K562 (cell line): ENCODE data around the gene HMGXB3. TPM values are rescaled to one million over a fixed set of nuclear protein-coding genes. Genes with fewer than 3 reads are reported as not detected.

ENCODE experiments used
- ATAC-seq: fragments of 200-7000 bp; cut with Tn5 transposase; 3 replicates; pipeline ENCODE4 v1.9.1; 2020; ENCODE audit warnings: moderate library complexity
- BruUV-seq: library from RNA; stranded (reverse); fragments of 400-500 nt; replicated peaks from 2 replicates; lab custom pipeline; 2021; lab: Mats Ljungman, UMichigan
- CTCF ChIA-PET: fragments of 300-600 bp; formaldehyde crosslinking; extraction: SDS; loops from one replicate; lab custom pipeline; 2021; ENCODE audit warnings: low intra/inter-chr PET ratio; lab: Yijun Ruan, JAX
- POLR2A ChIA-PET: fragments of 300-600, 350-650 bp; sonication (Branson Sonifier 250); formaldehyde crosslinking; extraction: SDS; loops from one replicate; lab custom pipeline; 2021; ENCODE audit warnings: antibody characterized with exemption, inconsistent platforms; lab: Yijun Ruan, JAX
- DNase-seq, 4 experiments: peaks; one replicate each; pipeline versions ENCODE4 v3.0.0 to v3.0.0-alpha.2; 2011 to 2018; ENCODE audit warnings: low spot score in 3 of 4, mixed read lengths in 3 of 4; ENCODE audit errors: extremely low read depth in 1 of 4
- FAIRE-seq: peaks from 2 replicates; lab custom pipeline; 2011; peaks lifted over from hg19 to GRCh38; lab: Jason Lieb, UNC
- H2AFZ ChIP-seq: 2 replicates; pipeline ENCODE4 v1.6.0; 2011; ENCODE audit warnings: low read depth, low read length, control low read depth, inconsistent platforms
- H3K27ac ChIP-seq: fragments of 200-600 bp; 3 replicates; pipeline ENCODE4 v1.8.0; 2011; ENCODE audit warnings: low read depth, mild to moderate bottlenecking, control low read depth, inconsistent platforms, low read length, moderate library complexity, mixed read lengths; ENCODE audit errors: extremely low read depth
- H3K27me3 ChIP-seq, 2 experiments: fragments of 300-600 bp in 1 of 2; 2 replicates in 1 of 2; 3 replicates in 1 of 2; pipeline versions ENCODE4 v1.6.0 to v1.8.0; 2011; ENCODE audit warnings: inconsistent platforms in 2 of 2, low read length in 2 of 2, mild to moderate bottlenecking in 1 of 2, mixed read lengths in 1 of 2, moderate library complexity in 1 of 2; ENCODE audit not compliant: control insufficient read depth in 2 of 2, insufficient read depth in 2 of 2
- H3K36me3 ChIP-seq: fragments of 300-600 bp; 3 replicates; pipeline ENCODE4 v1.8.0; 2011; ENCODE audit warnings: mild to moderate bottlenecking, low read length, inconsistent platforms; ENCODE audit not compliant: control insufficient read depth, insufficient read depth
- H3K4me1 ChIP-seq, 2 experiments: fragments of 200-600 bp in 1 of 2; replicated peaks in 1 of 2; 2 replicates in 1 of 2; 3 replicates in 1 of 2; pipeline versions ENCODE4 v1.5.1 to v1.8.0; 2011; ENCODE audit warnings: inconsistent platforms in 2 of 2, low read length in 2 of 2, mild to moderate bottlenecking in 1 of 2, mixed read lengths in 1 of 2, moderate library complexity in 1 of 2; ENCODE audit not compliant: control insufficient read depth in 2 of 2, insufficient read depth in 2 of 2
- H3K4me2 ChIP-seq: 2 replicates; pipeline ENCODE4 v1.6.1; 2011; ENCODE audit warnings: low read length, control low read depth, inconsistent platforms, mixed read lengths; ENCODE audit not compliant: insufficient read depth
- H3K4me3 ChIP-seq: fragments of 200-600 bp; sonication (generic), shearing (Covaris generic); 2 replicates; pipeline ENCODE4 v1.5.1; 2016; ENCODE audit warnings: control low read depth, inconsistent platforms
- H3K79me2 ChIP-seq: fragments of 200-600 bp; 3 replicates; pipeline ENCODE4 v1.8.0; 2011; ENCODE audit warnings: low read length, inconsistent platforms; ENCODE audit not compliant: control insufficient read depth, insufficient read depth
- H3K9ac ChIP-seq, 2 experiments: 2 replicates each; pipeline versions ENCODE4 v1.6.0 to v1.6.1; 2011; ENCODE audit warnings: low read depth in 2 of 2, low read length in 2 of 2, control low read depth in 1 of 2, inconsistent platforms in 1 of 2, mild to moderate bottlenecking in 1 of 2, mixed read lengths in 1 of 2; ENCODE audit not compliant: insufficient read depth in 1 of 2
- H3K9me1 ChIP-seq: one replicate; pipeline ENCODE4 v1.6.0; 2011; ENCODE audit warnings: inconsistent platforms, mild to moderate bottlenecking, low read length, moderate library complexity; ENCODE audit not compliant: control insufficient read depth, insufficient read depth
- H3K9me3 ChIP-seq: replicated peaks from 2 replicates; pipeline ENCODE4 v1.5.1; 2011; ENCODE audit warnings: low read depth, low read length, inconsistent platforms; ENCODE audit not compliant: control insufficient read depth, insufficient read depth
- H4K20me1 ChIP-seq: replicated peaks from 2 replicates; pipeline ENCODE4 v1.6.1; 2011; ENCODE audit warnings: low read length, inconsistent platforms, mixed read lengths; ENCODE audit not compliant: control insufficient read depth, insufficient read depth
- BCOR ChIP-seq: fragments of 450-650 bp; IDR thresholded peaks from 2 replicates; pipeline ENCODE4 v1.6.1; 2016
- GABPA ChIP-seq: fragments of 200-800 bp; sonication (Bioruptor generic); conservative IDR thresholded peaks from 2 replicates; pipeline ENCODE4 v1.6.1; 2016; ENCODE audit warnings: low read depth, missing genetic modification characterization, missing compliant biosample characterization
- KDM2B ChIP-seq: fragments of 250-450 bp; sonication (Bioruptor Pico); IDR thresholded peaks from 2 replicates; pipeline ENCODE4 v1.8.0; 2021; ENCODE audit warnings: mild to moderate bottlenecking, moderate library complexity
- KLF16 ChIP-seq: IDR thresholded peaks from 2 replicates; pipeline ENCODE4 v1.6.1; 2016; ENCODE audit warnings: antibody characterized with exemption
- NFYB ChIP-seq: IDR thresholded peaks from 2 replicates; pipeline ENCODE4 v1.6.1; 2011; ENCODE audit warnings: mild to moderate bottlenecking, moderate library complexity; ENCODE audit not compliant: insufficient read length; ENCODE audit errors: extremely low read depth
- SAP30 ChIP-seq: fragments of 200-600 bp; sonication (generic); IDR thresholded peaks from 2 replicates; pipeline ENCODE4 v1.6.1; 2012; ENCODE audit warnings: borderline replicate concordance, low read depth, mild to moderate bottlenecking, moderate library complexity, low read length, control low read depth, inconsistent platforms; ENCODE audit not compliant: insufficient read depth, poor library complexity, severe bottlenecking
- SMARCE1 ChIP-seq: fragments of 450-650 bp; IDR thresholded peaks from 2 replicates; pipeline ENCODE4 v1.7.1; 2016; ENCODE audit warnings: mild to moderate bottlenecking
- SNIP1 ChIP-seq: fragments of 450-650 bp; IDR thresholded peaks from 2 replicates; pipeline ENCODE4 v1.7.1; 2017; ENCODE audit warnings: low read depth, mild to moderate bottlenecking
- SREBF2 ChIP-seq: sonication (generic); formaldehyde crosslinking; IDR thresholded peaks from 2 replicates; pipeline ENCODE4 v1.4.0; 2020; ENCODE audit warnings: mild to moderate bottlenecking, missing genetic modification reagents
- ZNF12 ChIP-seq: sonication (generic); formaldehyde crosslinking; IDR thresholded peaks from 2 replicates; pipeline ENCODE4 v1.4.0; 2020; ENCODE audit warnings: mild to moderate bottlenecking, missing genetic modification reagents
- WGBS: fragments of 100-300 bp; shearing (Covaris generic); methylation state at CpG from one replicate; pipeline ENCODE4 v1.1.6; 2016; ENCODE audit warnings: low coverage, mixed read lengths; ENCODE audit not compliant: insufficient coverage; ENCODE audit errors: missing lambda C conversion rate; 5-methylcytosine and 5-hydroxymethylcytosine counted together
- in situ Hi-C: fragments of 300-500 bp; cut with MboI; formaldehyde crosslinking; loops from 4 replicates; pipeline ENCODE4 v1.15.0; 2018; ENCODE audit warnings: inconsistent platforms, mixed read lengths
- intact Hi-C: fragments of 100-400 bp; cut with micrococcal nuclease; formaldehyde crosslinking; loops from 2 replicates; pipeline ENCODE4 v1.14.2; 2022
- polyA plus RNA-seq, 8 experiments: library from polyadenylated mRNA; depleted of rRNA in 4 of 8; stranded (reverse) in 5 of 8; unstranded in 3 of 8; fragments of >200 nt; fragmentation: Nextera tagmentation in 2 of 8; fragmentation: Illumina TruSeq in 1 of 8; extraction: Ambion mirVana in 2 of 8; extraction: Trizol in 1 of 8; gene quantifications; 2 replicates each; pipeline versions ENCODE4 v1.2.1 to v1.2.3, GENCODE V29; 2011 to 2014; ENCODE audit warnings: inconsistent platforms in 1 of 8, missing spikeins in 1 of 8
- total RNA-seq, 7 experiments: library from RNA; depleted of rRNA in 6 of 7; stranded (reverse); fragments of >200 nt in 6 of 7; fragmentation: Illumina TruSeq in 2 of 7; extraction: Trizol in 2 of 7; gene quantifications; 2 replicates each; pipeline versions ENCODE4 v1.2.1 to v1.2.3, GENCODE V29; 2011 to 2021; ENCODE audit warnings: low replicate concordance in 1 of 7
- TF ChIP-seq, protein P1 (sequence below): sonication (generic); formaldehyde crosslinking; IDR thresholded peaks from 2 replicates; pipeline ENCODE4 v1.8.1; 2023; ENCODE audit warnings: mild to moderate bottlenecking, missing genetic modification reagents
- TF ChIP-seq, protein P2 (sequence below), 2 experiments: fragments of 250-450 bp in 1 of 2; fragments of 450-650 bp in 1 of 2; sonication (Bioruptor Pico) in 1 of 2; IDR thresholded peaks; 2 replicates each; pipeline versions ENCODE4 v1.6.1 to v1.8.0; 2016 to 2021; ENCODE audit warnings: mild to moderate bottlenecking in 2 of 2, moderate library complexity in 2 of 2, missing compliant biosample characterization in 1 of 2, missing genetic modification characterization in 1 of 2

The HMGXB3 gene
- total and polyA plus RNA-seq, 9 of the 15 experiments (the other 6 are each of a cell fraction or from before 2014, with no cell fraction given): 1.8 to 44.1 (median 32.2) TPM

DNA sequence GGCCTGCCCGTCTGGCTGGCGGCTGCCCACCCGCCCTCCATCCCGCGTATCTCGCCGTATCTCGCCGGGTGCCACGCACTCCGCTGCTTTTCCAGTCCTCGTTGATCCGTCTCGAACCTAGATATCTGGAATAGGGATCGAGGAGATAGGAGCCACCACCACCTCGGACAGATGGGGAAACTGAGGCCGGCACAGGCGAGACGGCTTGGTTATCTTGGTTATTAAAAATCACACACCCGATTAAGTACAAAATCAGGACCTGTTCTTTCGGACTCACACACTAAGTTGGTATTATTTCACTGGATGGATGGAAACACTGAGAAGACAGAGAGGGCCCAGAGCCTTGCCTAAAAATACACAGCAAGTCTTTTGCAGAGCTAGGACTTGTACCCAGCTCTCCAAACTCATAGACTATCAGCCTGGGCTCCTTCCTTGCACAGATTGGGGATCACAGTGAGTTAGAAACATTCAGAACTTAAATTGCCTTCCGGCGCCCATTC, 39.3 kb upstream of the HMGXB3 start:
- BruUV-seq: no TSS peak
- no peaks in the 10 kb centered on the region for H3K9me1 ChIP-seq

More for the DNA sequence above, 39.3 kb upstream of the HMGXB3 start:
- H2AFZ ChIP-seq: peak overlapping the region; percentile 95
- no peak overlapping the region for H3K27ac ChIP-seq
- 20% methylated on average over 12 of the region's 23 CpGs for WGBS
- FAIRE-seq: no peak
- H3K4me2 ChIP-seq: peak overlapping the region; percentile 80
- H3K4me1 ChIP-seq: peaks cover 14 to 21% of the 10 kb centered on the region in 2 experiments; a peak in 4 of 5 replicates
- H3K27me3 ChIP-seq: no peaks in the 10 kb centered on the region
- CTCF ChIA-PET: interaction anchor here (0.6 to 5.1 kb wide), 3 partner anchors 108 to 127 kb away, joined by 4 to 59 read pairs (median 9); no protein-coding TSS in a partner anchor
- 0 out of 2 replicates have a peak, but pooled peaks have one; percentile 6 for TF ChIP-seq KDM2B (CRISPR knock-in tag)
- peak; percentile 8 for TF ChIP-seq SAP30
- TF ChIP-seq SREBF2 (CRISPR knock-in tag): 0 out of 2 replicates have a peak, but pooled peaks have one; percentile 28
- TF ChIP-seq NFYB: no peak
- no peak for TF ChIP-seq SNIP1
- TF ChIP-seq, protein P1, sequence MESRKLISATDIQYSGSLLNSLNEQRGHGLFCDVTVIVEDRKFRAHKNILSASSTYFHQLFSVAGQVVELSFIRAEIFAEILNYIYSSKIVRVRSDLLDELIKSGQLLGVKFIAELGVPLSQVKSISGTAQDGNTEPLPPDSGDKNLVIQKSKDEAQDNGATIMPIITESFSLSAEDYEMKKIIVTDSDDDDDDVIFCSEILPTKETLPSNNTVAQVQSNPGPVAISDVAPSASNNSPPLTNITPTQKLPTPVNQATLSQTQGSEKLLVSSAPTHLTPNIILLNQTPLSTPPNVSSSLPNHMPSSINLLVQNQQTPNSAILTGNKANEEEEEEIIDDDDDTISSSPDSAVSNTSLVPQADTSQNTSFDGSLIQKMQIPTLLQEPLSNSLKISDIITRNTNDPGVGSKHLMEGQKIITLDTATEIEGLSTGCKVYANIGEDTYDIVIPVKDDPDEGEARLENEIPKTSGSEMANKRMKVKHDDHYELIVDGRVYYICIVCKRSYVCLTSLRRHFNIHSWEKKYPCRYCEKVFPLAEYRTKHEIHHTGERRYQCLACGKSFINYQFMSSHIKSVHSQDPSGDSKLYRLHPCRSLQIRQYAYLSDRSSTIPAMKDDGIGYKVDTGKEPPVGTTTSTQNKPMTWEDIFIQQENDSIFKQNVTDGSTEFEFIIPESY (CRISPR knock-in tag): 0 out of 2 replicates have a peak, but pooled peaks have one; percentile 0
- TF ChIP-seq KLF16: no peak
- 0 out of 2 replicates have a peak, but pooled peaks have one; percentile 13 for TF ChIP-seq SMARCE1
- TF ChIP-seq, protein P2, sequence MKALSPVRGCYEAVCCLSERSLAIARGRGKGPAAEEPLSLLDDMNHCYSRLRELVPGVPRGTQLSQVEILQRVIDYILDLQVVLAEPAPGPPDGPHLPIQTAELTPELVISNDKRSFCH (CRISPR knock-in tag; IDR thresholded peaks at IDR 0.05): no peak
- TF ChIP-seq, protein P2 (tag; IDR thresholded peaks at IDR 0.05): no peak
- TF ChIP-seq GABPA (tag): no peak
- TF ChIP-seq ZNF12 (CRISPR knock-in tag): 0 out of 2 replicates have a peak, but pooled peaks have one; percentile 1
- TF ChIP-seq BCOR: 0 out of 2 replicates have a peak, but pooled peaks have one; percentile 42
- TF ChIP-seq, all 486 proteins: peak for 7
- Histone ChIP-seq H3K9ac (peak overlapping the region; percentile 70 to 88; a peak in 3 of 4 replicates), H3K4me3 (peak overlapping the region; percentile 66), H3K36me3 (no peaks in the 10 kb centered on the region), H3K9me3 (no peaks in the 10 kb centered on the region), H3K79me2 (0 out of 3 replicates have a peak, but pooled peaks cover 4% of the 10 kb centered on the region), H4K20me1 (no peaks in the 10 kb centered on the region)
- POLR2A ChIA-PET: interaction anchor here (0.8 to 2.0 kb wide), 8 partner anchors 9 to 123 kb away, joined by 3 to 10 read pairs (median 4); no protein-coding TSS in a partner anchor
- ATAC-seq: no peak
- intact Hi-C loops: loop anchor here (5.0 kb wide), 1 partner anchor 109 kb away; no protein-coding TSS in a partner anchor
- in situ Hi-C loops: loop anchor here (10.0 kb wide), 1 partner anchor 106 kb away; no protein-coding TSS in a partner anchor
- no peak for DNase-seq
